ENCODE data around the gene CXorf49B.
"Not testable (repeated sequence)": the region's sequence is repeated elsewhere in the genome, so short reads cannot be mapped to it uniquely, and the experiment has no call there.

Gene CXorf49B

DNA sequence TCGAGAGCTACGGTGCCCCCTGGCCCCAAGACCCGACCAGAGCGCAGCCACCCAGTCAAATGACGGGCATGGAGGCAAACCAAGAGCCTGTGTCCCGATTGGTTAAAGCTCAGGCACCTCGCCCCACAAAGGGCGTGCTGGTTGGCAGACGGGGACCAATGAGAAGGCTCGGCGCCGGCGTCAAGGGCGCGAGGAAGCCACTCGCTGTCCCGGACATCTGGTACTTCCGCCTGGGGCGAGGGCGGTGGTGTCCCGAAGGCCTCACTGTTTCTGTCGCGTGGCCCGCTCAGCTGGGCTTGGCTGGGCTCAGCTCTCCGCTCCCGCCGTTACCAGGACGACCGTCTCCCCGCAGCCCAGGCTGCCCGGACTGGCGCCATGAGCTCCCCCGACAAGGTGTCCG is at the start of gene CXorf49B:
Gene CXorf49B (plus strand): TSS at position 301 of the 400 bp plus-strand sequence. CDS start 75 bp downstream, at position 376.
- FAIRE-seq = not testable (repeated sequence)

DNA sequence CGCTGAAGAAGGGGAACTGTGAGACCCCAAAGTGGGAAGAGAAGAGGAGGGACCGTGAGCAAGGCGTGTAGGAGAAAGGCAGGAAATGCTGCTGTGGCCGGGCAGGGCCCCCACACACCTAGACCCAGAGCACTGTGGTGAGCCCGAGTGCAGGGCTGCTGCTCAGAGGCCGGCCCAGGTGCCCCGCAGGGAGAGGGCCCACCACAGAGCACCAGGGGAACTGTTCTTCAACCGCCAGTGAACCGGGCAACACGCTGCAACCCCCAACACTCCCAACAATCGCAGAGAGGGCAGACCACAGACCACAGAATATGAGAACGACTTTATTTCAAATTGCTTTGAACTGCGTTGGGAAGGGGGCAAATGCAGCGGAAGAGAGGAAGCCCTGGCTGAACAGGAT is 49.1 kb upstream of the CXorf49B start:
- not testable (repeated sequence) for FAIRE-seq; DNase-seq (ENCODE audit: low spot score)

More for the DNA sequence above, at the start of gene CXorf49B:
- not testable (repeated sequence) for DNase-seq (ENCODE audit: low spot score)

DNA sequence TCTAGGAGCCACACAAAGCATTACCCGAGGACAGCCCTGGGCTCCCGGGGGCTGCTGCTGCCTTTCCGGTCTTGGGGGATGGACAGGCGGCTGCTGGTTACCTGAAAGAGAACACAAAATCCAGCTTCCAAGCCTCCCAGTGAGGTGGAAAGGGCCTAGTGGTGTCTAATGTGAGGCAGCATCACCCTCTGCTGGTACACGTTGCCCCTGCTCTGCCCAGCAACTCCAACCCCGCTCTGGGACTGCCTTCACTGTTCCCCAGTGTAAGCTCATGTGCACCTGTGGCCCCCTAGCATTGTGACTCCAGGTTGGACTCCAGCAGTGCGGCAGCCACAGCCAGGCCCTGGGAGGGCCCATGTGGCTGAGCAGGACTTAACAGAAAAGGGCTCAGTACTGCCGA is 47.6 kb upstream of the CXorf49B start:
- not testable (repeated sequence) for DNase-seq (ENCODE audit: low spot score); FAIRE-seq

DNA sequence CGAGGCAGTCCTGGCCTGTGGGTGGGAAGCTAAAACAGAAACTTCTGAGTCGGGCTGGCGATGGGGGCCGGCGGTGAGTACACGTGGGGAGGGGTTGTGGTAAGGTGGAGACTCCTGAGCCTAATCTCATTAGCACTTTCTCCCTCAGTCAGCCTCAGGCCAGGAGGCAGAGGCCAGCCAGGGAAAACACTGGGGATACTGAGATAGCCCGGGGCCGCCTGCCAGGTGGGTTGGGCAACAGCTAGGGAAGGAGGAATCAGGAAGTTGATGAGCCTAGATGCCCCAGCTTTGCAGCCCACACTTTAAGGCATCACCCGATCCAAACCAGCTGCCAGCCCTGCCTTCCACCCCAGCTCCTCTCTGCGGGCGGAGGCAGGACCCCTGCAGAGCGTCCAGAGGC is 46.8 kb upstream of the CXorf49B start:
- not testable (repeated sequence) for DNase-seq (ENCODE audit: low spot score); FAIRE-seq

DNA sequence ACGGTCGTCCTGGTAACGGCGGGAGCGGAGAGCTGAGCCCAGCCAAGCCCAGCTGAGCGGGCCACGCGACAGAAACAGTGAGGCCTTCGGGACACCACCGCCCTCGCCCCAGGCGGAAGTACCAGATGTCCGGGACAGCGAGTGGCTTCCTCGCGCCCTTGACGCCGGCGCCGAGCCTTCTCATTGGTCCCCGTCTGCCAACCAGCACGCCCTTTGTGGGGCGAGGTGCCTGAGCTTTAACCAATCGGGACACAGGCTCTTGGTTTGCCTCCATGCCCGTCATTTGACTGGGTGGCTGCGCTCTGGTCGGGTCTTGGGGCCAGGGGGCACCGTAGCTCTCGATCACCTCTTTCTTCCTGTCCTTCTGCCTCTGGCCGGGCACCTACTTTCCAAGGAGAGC is 45.0 kb upstream of the CXorf49B start, which contains the start of gene CXorf49:
Gene CXorf49 (minus strand): TSS at position 101 of the 400 bp plus-strand sequence. CDS start 134 bp downstream, outside the sequence.
- not testable (repeated sequence) for DNase-seq (ENCODE audit: low spot score); FAIRE-seq

DNA sequence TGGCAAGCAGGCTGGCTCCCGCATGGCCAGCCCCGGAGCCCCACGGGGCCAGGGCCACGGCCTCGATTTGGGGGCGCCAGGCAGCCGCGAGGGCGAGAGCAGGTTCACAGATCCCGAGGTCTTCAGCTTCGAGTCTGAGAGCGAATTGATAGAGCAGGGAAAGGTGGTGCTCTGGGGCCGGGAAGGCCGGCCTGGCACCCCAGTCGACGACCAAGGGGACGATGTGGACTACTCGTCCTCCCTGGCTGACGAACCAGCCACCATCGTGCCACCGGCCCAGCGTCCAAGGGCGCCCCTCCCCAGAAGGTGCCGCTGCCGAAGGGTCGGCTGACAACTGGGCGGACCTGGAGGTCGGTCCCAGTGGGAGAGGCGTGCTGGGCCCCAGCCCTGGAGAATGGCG is 44.0 kb upstream of the CXorf49B start:
- FAIRE-seq; DNase-seq (ENCODE audit: low spot score): not testable (repeated sequence)

DNA sequence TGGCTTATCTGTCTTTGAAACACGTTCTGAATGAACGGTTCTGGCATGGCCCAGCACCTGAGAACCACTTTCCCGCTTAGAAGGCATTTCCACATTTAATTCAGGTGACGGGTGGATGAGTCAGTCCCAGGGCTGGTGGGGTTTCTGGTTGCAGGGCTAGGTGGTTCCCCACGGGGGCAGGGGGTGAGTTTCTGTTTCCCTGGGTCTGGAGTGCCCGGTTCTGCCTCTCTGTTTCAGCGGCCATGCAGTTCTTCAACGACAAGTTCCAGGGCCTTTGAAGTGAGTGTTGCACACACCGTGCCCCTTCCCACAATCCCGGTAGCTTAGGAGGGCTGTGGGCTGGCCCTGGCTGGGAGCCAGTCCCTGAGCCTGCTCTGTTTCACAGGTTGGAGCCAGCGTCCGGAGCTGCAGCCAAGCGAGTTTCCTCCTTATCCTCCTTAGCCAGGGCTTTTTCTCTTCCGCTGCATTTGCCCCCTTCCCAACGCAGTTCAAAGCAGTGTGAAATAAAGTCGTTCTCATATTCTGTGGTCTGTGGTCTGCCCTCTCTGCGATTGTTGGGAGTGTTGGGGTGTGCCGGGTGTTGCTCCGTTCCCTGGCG is 42.8 kb upstream of the CXorf49B start:
- not testable (repeated sequence) for FAIRE-seq

DNA sequence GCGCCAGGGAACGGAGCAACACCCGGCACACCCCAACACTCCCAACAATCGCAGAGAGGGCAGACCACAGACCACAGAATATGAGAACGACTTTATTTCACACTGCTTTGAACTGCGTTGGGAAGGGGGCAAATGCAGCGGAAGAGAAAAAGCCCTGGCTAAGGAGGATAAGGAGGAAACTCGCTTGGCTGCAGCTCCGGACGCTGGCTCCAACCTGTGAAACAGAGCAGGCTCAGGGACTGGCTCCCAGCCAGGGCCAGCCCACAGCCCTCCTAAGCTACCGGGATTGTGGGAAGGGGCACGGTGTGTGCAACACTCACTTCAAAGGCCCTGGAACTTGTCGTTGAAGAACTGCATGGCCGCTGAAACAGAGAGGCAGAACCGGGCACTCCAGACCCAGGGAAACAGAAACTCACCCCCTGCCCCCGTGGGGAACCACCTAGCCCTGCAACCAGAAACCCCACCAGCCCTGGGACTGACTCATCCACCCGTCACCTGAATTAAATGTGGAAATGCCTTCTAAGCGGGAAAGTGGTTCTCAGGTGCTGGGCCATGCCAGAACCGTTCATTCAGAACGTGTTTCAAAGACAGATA is 2.4 kb upstream of the CXorf49B start:
- not testable (repeated sequence) for FAIRE-seq; DNase-seq (ENCODE audit: low spot score)

More for the DNA sequence above, 42.8 kb upstream of the CXorf49B start:
- not testable (repeated sequence) for DNase-seq (ENCODE audit: low spot score)

DNA sequence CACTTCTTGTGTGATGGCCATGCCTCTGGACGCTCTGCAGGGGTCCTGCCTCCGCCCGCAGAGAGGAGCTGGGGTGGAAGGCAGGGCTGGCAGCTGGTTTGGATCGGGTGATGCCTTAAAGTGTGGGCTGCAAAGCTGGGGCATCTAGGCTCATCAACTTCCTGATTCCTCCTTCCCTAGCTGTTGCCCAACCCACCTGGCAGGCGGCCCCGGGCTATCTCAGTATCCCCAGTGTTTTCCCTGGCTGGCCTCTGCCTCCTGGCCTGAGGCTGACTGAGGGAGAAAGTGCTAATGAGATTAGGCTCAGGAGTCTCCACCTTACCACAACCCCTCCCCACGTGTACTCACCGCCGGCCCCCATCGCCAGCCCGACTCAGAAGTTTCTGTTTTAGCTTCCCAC is 1.7 kb downstream of the CXorf49B start:
- DNase-seq (ENCODE audit: low spot score); FAIRE-seq: not testable (repeated sequence)

DNA sequence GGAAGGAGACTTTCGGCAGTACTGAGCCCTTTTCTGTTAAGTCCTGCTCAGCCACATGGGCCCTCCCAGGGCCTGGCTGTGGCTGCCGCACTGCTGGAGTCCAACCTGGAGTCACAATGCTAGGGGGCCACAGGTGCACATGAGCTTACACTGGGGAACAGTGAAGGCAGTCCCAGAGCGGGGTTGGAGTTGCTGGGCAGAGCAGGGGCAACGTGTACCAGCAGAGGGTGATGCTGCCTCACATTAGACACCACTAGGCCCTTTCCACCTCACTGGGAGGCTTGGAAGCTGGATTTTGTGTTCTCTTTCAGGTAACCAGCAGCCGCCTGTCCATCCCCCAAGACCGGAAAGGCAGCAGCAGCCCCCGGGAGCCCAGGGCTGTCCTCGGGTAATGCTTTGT is 2.5 kb downstream of the CXorf49B start:
- not testable (repeated sequence) for DNase-seq (ENCODE audit: low spot score); FAIRE-seq

DNA sequence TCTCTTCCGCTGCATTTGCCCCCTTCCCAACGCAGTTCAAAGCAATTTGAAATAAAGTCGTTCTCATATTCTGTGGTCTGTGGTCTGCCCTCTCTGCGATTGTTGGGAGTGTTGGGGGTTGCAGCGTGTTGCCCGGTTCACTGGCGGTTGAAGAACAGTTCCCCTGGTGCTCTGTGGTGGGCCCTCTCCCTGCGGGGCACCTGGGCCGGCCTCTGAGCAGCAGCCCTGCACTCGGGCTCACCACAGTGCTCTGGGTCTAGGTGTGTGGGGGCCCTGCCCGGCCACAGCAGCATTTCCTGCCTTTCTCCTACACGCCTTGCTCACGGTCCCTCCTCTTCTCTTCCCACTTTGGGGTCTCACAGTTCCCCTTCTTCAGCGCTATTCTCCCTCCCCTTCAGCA is 4.0 kb downstream of the CXorf49B start:
- DNase-seq (ENCODE audit: low spot score); FAIRE-seq: not testable (repeated sequence)

DNA sequence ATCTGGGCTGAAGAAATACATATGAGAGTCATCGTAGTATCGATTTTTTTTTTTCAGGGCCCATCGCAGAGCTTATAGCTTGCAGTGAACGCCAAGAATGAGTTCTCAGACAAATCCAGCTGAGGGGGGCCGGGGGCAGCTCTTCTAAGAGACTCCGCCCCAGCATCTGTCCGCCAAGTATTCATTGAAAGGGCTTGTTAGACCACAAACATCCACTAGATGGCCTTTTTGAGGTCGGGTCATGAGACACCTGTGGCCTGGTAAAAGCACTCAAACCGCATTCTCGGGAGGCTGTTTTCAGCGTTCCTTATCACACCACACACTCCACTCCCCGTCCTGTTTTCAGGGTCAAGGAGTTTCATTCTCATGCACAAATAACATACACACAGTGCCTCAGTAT is 15.2 kb downstream of the CXorf49B start:
- DNase-seq (ENCODE audit: low spot score); FAIRE-seq: not testable (repeated sequence)

DNA sequence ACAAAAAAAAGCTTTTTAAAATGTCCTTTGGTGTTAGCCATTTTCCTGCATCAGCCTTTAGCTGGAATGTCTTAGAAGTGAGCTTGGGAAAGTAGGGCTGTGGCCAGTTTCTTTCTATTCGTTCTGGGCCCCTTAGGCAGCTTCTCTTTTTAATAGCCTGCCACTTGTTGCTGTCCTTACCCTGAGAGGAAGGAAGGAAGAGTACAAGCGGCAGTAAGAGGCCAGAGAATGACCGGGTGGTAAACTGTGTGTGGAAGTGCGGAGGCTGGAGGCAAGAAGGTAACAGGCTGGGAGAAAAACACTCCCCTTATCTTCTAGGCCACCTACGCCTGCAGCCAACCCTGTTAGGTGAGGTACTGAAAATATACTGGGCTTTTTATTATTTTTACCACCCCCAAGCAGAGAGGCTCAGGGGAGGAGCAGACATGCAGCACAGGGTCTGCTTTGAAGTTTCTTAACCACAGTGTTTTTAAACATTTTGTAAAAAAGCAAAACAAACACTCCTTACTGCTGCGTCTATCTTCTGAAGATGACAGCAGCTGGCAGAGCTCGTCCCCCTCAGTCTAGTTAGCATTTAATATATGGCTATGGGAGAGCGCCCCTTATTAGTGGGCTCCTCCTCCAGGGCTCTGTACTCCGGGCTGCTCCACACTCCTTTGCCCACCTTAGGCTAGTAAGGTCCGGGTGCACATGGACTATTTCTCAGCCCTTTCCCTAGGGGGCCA is 19.2 kb downstream of the CXorf49B start:
- DNase-seq (ENCODE audit: low spot score); FAIRE-seq: not testable (repeated sequence)

DNA sequence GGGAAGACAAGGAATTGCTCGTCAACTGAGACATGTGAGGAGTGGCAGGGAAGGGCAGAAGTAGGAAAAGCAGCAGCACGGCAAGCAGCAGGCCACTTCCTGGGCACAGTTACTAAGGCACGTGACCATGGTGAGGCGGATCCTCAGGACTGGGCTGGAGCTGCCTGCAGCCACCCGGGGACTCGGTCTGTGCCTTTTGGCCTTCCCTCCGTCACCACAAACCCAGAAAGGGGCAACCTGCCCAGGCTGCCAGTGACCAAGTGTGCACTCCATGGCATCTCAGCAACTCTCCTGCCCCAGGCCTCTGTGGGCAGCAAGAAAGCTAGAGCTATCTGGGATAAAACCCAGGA is 19.8 kb downstream of the CXorf49B start:
- FAIRE-seq; DNase-seq (ENCODE audit: low spot score): not testable (repeated sequence)

DNA sequence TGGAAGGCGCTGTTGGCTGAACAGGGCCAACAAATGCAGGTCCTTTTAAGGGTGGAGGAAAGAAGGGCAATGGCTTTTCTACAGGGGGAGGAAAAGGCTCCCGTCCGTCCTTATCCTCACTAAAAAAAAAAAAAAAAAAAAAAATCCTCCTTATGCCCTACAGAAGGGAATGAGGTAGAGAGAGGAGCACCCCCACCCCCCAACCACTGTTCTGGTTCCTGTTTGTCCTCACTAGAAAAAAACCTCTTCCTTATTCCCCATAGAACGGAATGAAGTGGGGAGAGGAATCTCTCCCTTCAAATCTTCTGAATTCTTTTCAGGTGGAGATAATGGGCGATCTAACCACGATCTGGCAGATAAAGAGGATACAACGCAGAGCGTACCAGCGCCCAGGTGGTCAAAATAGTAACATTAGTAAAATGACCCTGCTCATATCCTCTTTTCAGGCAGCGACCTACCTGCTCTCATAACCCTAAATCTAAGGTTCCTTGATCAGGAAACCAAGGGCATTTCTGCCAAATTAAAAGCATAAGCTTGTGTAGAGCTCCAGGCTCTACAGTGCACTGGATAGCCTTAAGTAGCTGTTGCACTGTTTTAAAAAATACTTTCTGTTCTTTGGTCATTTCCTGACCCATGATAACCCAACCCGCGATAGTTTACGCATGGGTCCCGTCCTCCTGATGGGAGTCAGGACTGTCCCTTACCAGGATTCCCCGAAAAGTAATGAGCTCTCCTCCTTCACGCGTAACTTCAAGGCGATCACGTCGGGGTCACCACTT is 20.6 kb downstream of the CXorf49B start:
- not testable (repeated sequence) for FAIRE-seq; DNase-seq (ENCODE audit: low spot score)

DNA sequence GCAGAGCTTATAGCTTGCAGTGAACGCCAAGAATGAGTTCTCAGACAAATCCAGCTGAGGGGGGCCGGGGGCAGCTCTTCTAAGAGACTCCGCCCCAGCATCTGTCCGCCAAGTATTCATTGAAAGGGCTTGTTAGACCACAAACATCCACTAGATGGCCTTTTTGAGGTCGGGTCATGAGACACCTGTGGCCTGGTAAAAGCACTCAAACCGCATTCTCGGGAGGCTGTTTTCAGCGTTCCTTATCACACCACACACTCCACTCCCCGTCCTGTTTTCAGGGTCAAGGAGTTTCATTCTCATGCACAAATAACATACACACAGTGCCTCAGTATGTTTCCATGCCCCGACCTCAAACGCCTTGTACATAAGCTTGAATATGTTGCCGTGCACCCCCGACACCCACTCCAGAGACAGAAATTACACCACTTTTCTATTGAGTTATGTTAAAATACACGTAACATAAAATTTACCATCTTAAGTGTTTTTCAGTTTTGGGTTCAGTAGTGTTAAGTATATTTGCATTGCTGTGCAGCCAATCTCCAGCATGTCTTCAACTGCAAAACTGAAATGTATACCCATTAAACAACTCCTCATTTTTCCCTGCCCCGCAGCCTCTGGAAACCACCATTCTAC is 21.3 kb downstream of the CXorf49B start:
- not testable (repeated sequence) for FAIRE-seq; DNase-seq (ENCODE audit: low spot score)

DNA sequence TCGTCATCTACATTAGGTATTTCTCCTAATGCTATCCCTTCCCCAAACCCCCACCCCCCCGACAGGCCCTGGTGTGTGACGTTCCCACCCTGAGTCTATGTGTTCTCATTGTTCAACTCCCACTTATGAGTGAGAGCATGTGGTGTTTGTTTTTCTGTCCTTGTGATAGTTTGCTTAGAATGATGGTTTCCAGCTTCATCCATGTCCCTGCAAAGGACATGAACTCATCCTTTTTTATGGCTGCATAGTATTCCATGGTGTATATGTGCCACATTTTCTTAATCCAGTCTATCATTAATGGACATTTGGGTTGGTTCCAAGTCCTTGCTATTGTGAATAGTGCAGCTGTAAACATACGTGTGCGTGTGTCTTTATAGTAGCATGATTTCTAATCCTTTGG is 43.3 kb downstream of the CXorf49B start:
- DNase-seq (ENCODE audit: low spot score); FAIRE-seq: not testable (repeated sequence)

DNA sequence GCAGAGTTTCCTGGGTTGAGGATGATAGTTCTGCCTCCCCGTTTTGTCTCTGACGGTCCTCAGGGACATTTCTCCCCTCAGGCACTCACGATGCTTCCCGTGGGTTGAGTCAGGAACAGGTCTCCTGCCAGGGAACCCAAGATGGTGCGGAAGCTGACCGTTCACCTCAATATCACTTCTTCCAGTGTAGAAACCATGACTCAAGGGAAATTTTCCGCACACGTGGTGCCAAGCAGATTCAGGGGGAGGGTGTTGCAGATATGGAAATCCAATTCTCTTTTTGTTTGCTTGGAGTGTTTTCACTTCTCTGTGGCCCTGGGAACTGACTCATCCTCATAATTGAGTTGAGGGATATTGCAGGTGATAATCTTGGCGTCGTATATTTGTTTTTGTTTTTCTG is 46.7 kb downstream of the CXorf49B start:
- no peak for FAIRE-seq
- DNase-seq (ENCODE audit: low spot score) = peak; percentile 7

DNA sequence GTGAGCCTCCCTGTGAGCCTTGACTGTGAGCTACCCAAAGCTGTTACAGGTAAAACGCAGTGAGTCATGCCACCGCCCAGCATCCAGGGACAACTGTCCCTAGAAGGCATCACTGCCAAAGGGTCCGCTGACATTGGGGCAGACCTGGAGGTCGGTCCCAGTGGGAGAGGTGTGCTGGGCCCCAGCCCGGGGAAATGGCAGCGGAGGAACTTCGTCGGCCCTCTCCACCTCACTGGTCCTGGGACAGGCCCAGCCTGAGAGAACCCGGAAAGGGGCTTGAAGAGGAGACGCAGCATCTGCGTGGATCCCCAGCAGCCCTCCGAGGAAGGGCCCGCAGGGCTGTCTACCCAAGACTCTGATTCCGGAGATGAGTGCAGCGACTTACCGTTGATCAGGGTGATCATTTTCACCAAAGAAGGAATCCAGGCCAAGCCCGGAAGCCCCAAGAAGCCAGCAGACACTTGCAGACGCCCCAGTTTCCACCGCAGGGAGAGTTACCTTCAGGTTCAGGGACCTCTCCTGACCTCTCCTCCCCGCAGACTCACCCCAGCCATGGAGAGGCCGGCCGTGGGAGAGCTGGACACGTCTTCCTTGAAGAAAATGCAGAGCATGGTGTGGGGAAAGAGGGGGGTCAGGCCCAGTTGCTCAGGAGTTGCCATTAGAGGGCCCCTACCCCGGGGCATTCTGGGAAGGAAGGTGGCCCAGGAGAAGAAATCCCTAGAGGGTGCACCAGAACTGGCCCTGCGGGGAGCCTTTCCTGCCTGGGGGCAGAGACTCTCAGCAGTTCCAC is 51.2 kb downstream of the CXorf49B start:
- no peak for FAIRE-seq
- no peak for DNase-seq (ENCODE audit: low spot score)
